H1 (cell line): ENCODE results near the gene RFT1. TPM values are rescaled to one million over a fixed set of nuclear protein-coding genes. Genes with fewer than 3 reads are reported as not detected.

Source experiments
- CTCF ChIA-PET: fragments of 300-600 bp; sonication (Branson Sonifier 250); formaldehyde crosslinking; loops from one replicate; lab custom pipeline; 2021; ENCODE audit not compliant: partially characterized antibody; lab: Charles Lee
- POLR2A ChIA-PET: fragments of 300-600 bp; sonication (Branson Sonifier 250); formaldehyde crosslinking; loops from one replicate; lab custom pipeline; 2021; ENCODE audit warnings: inconsistent platforms; ENCODE audit not compliant: partially characterized antibody; lab: Charles Lee
- DNase-seq, 2 experiments: peaks; one replicate each; pipeline versions ENCODE4 v3.0.0 to v3.0.0-alpha.2; 2010 to 2022; ENCODE audit warnings: low spot score in 2 of 2, low read depth in 1 of 2, mixed read lengths in 1 of 2
- FAIRE-seq: peaks from 2 replicates; lab custom pipeline; 2011; peaks lifted over from hg19 to GRCh38; lab: Jason Lieb, UNC
- H2AFZ ChIP-seq: 2 replicates; pipeline ENCODE4 v1.8.1; 2012; ENCODE audit warnings: low read length, inconsistent platforms
- H2AK5ac ChIP-seq: 2 replicates; pipeline ENCODE4 v1.6.1; 2013; ENCODE audit warnings: low read depth, low read length
- H2BK120ac ChIP-seq: replicated peaks from 2 replicates; pipeline ENCODE3; 2013; ENCODE audit warnings: low read depth, low read length, inconsistent platforms
- H2BK12ac ChIP-seq: 2 replicates; pipeline ENCODE4 v1.6.1; 2013; ENCODE audit warnings: low read depth, low read length
- H2BK15ac ChIP-seq: 2 replicates; pipeline ENCODE4 v1.6.1; 2013; ENCODE audit warnings: low read length
- H2BK20ac ChIP-seq: 2 replicates; pipeline ENCODE4 v1.6.1; 2013; ENCODE audit warnings: low read length
- H2BK5ac ChIP-seq: 2 replicates; pipeline ENCODE4 v1.6.1; 2013; ENCODE audit warnings: low read depth, low read length
- H3K14ac ChIP-seq: 2 replicates; pipeline ENCODE4 v1.6.1; 2013; ENCODE audit warnings: inconsistent platforms; ENCODE audit not compliant: insufficient read length
- H3K18ac ChIP-seq: 2 replicates; pipeline ENCODE4 v1.6.1; 2013; ENCODE audit warnings: low read length; ENCODE audit errors: extremely low read depth
- H3K23ac ChIP-seq: 2 replicates; pipeline ENCODE4 v1.6.1; 2013; ENCODE audit warnings: inconsistent platforms; ENCODE audit not compliant: insufficient read length
- H3K23me2 ChIP-seq: 2 replicates; pipeline ENCODE4 v1.6.1; 2013; ENCODE audit warnings: low read depth, low read length
- H3K27ac ChIP-seq: 2 replicates; pipeline ENCODE4 v1.6.1; 2011; ENCODE audit warnings: low read depth, low read length, inconsistent platforms
- H3K27me3 ChIP-seq, 4 experiments: replicated peaks in 1 of 4; 1 replicate in 1 of 4; 2 replicates in 3 of 4; pipeline versions ENCODE4 v1.6.1 to v1.8.1; 2011 to 2013; ENCODE audit warnings: low read length in 3 of 4, mild to moderate bottlenecking in 3 of 4, inconsistent platforms in 2 of 4, mixed read lengths in 2 of 4, moderate library complexity in 1 of 4; ENCODE audit not compliant: control insufficient read depth in 3 of 4, insufficient read depth in 3 of 4; ENCODE audit errors: extremely low read depth in 1 of 4
- H3K36me3 ChIP-seq, 4 experiments: 2 replicates each; pipeline versions ENCODE4 v1.6.1 to v1.8.1; 2011 to 2013; ENCODE audit warnings: mild to moderate bottlenecking in 4 of 4, low read length in 3 of 4, moderate library complexity in 2 of 4, control low read depth in 1 of 4, inconsistent platforms in 1 of 4; ENCODE audit not compliant: insufficient read depth in 4 of 4, control insufficient read depth in 2 of 4
- H3K4ac ChIP-seq: replicated peaks from 2 replicates; pipeline ENCODE3; 2013; ENCODE audit warnings: low read length, low read depth, mixed read lengths, inconsistent platforms; ENCODE audit not compliant: insufficient read length
- H3K4me1 ChIP-seq, 4 experiments: replicated peaks in 1 of 4; 1 replicate in 1 of 4; 2 replicates in 3 of 4; pipeline versions ENCODE4 v1.6.1 to v1.8.1; 2011 to 2013; ENCODE audit warnings: low read length in 3 of 4, inconsistent platforms in 2 of 4, mixed read lengths in 1 of 4; ENCODE audit not compliant: insufficient read depth in 4 of 4, control insufficient read depth in 3 of 4
- H3K4me2 ChIP-seq, 2 experiments: 2 replicates each; pipeline versions ENCODE4 v1.6.1 to v1.8.1; 2011 to 2013; ENCODE audit warnings: low read depth in 2 of 2, low read length in 2 of 2, control low read depth in 1 of 2, inconsistent platforms in 1 of 2, mild to moderate bottlenecking in 1 of 2; ENCODE audit not compliant: insufficient read depth in 1 of 2
- H3K4me3 ChIP-seq, 4 experiments: fragments of 200-600, 300-600 bp in 1 of 4; sonication (generic), shearing (Covaris generic), sonication (Bioruptor Twin) in 1 of 4; 2 replicates each; pipeline versions ENCODE4 v1.5.1 to v1.8.1; 2011 to 2016; ENCODE audit warnings: low read length in 4 of 4, low read depth in 3 of 4, control low read depth in 2 of 4, inconsistent platforms in 2 of 4, mild to moderate bottlenecking in 2 of 4, mixed read lengths in 1 of 4, moderate library complexity in 1 of 4; ENCODE audit not compliant: insufficient read depth in 2 of 4; ENCODE audit errors: extremely low read depth in 1 of 4
- H3K56ac ChIP-seq: replicated peaks from 2 replicates; pipeline ENCODE3; 2013; ENCODE audit warnings: low read depth, mild to moderate bottlenecking, mixed read lengths, low read length, inconsistent platforms; ENCODE audit not compliant: insufficient read length
- H3K79me1 ChIP-seq: 2 replicates; pipeline ENCODE4 v1.6.1; 2013; ENCODE audit warnings: low read depth, low read length, control low read depth
- H3K79me2 ChIP-seq, 2 experiments: 2 replicates each; pipeline versions ENCODE4 v1.6.1 to v1.8.1; 2012 to 2013; ENCODE audit warnings: low read length in 2 of 2, mild to moderate bottlenecking in 2 of 2, inconsistent platforms in 1 of 2; ENCODE audit not compliant: insufficient read depth in 2 of 2, control insufficient read depth in 1 of 2
- H3K9ac ChIP-seq, 4 experiments: replicated peaks in 1 of 4; 1 replicate in 1 of 4; 2 replicates in 3 of 4; pipeline versions ENCODE4 v1.6.1 to v1.8.1; 2011 to 2013; ENCODE audit warnings: low read depth in 3 of 4, low read length in 3 of 4, control low read depth in 2 of 4, mild to moderate bottlenecking in 2 of 4, moderate library complexity in 2 of 4, inconsistent platforms in 1 of 4; ENCODE audit errors: extremely low read depth in 1 of 4
- H3K9me3 ChIP-seq, 2 experiments: 2 replicates each; pipeline versions ENCODE4 v1.6.1 to v1.8.1; 2012 to 2013; ENCODE audit warnings: mild to moderate bottlenecking in 2 of 2, moderate library complexity in 2 of 2, control low read depth in 1 of 2, inconsistent platforms in 1 of 2, low read depth in 1 of 2, low read length in 1 of 2, mixed read lengths in 1 of 2; ENCODE audit not compliant: insufficient read depth in 2 of 2
- H4K20me1 ChIP-seq, 2 experiments: replicated peaks in 1 of 2; 2 replicates each; pipeline versions ENCODE3 to v1.8.1; 2011 to 2013; ENCODE audit warnings: inconsistent platforms in 2 of 2, low read length in 2 of 2, mild to moderate bottlenecking in 1 of 2; ENCODE audit not compliant: insufficient read depth in 2 of 2, control insufficient read depth in 1 of 2
- H4K5ac ChIP-seq: 2 replicates; pipeline ENCODE4 v1.6.1; 2013; ENCODE audit warnings: low read length, low read depth, mixed read lengths, inconsistent platforms; ENCODE audit not compliant: insufficient read length
- H4K8ac ChIP-seq: 2 replicates; pipeline ENCODE4 v1.8.0; 2013; ENCODE audit warnings: mild to moderate bottlenecking, moderate library complexity, low read length, inconsistent platforms; ENCODE audit not compliant: insufficient read depth; ENCODE audit errors: extremely low read depth
- H4K91ac ChIP-seq: replicated peaks from 2 replicates; pipeline ENCODE3; 2013; ENCODE audit warnings: low read length, mixed read lengths, inconsistent platforms; ENCODE audit not compliant: insufficient read length
- HDAC6 ChIP-seq: IDR thresholded peaks from one replicate; pipeline ENCODE4 v1.7.1; 2012; ENCODE audit warnings: low read depth, mild to moderate bottlenecking, inconsistent platforms, low read length, moderate library complexity
- TAF7 ChIP-seq: optimal IDR thresholded peaks from 2 replicates; pipeline ENCODE3; 2011; ENCODE audit warnings: low read depth, mild to moderate bottlenecking, inconsistent platforms, low read length, moderate library complexity, borderline replicate concordance
- WGBS, 2 experiments: shearing (Covaris generic) in 1 of 2; methylation state at CpG; one replicate each; pipeline versions ENCODE4 v1.1.6 to v1.1.7; 2013 to 2015; ENCODE audit warnings: low lambda C conversion rate in 2 of 2, mixed read lengths in 2 of 2, inconsistent platforms in 1 of 2, low coverage in 1 of 2, missing lambda C conversion rate in 1 of 2; ENCODE audit not compliant: insufficient replicate concordance in 2 of 2, insufficient coverage in 1 of 2, insufficient read length in 1 of 2; ENCODE audit errors: extremely low coverage in 1 of 2, missing lambda C conversion rate in 1 of 2; 5-methylcytosine and 5-hydroxymethylcytosine counted together
- polyA plus RNA-seq, 7 experiments: library from polyadenylated mRNA; depleted of rRNA in 3 of 7; stranded (reverse) in 5 of 7; unstranded in 2 of 7; fragments of >200 nt in 5 of 7; fragments of 200-250 nt in 2 of 7; gene quantifications; 1 replicate in 5 of 7; 2 replicates in 1 of 7; 4 replicates in 1 of 7; pipeline versions ENCODE4 v1.2.1 to v1.2.3, GENCODE V29; 2011 to 2013; ENCODE audit warnings: missing spikeins in 2 of 7, mixed read lengths in 2 of 7
- total RNA-seq: library from RNA; stranded (reverse); fragmentation: NEBNext Ultra II Directional; extraction: Animal tissue kit (Norgen Biotek cat#: 25700); gene quantifications from 2 replicates; pipeline ENCODE4 v1.2.1, GENCODE V29; 2021
- TF ChIP-seq, protein P1 (sequence below): IDR thresholded peaks from 2 replicates; pipeline ENCODE4 v1.6.1; 2012; ENCODE audit warnings: inconsistent platforms

The RFT1 gene
- total and polyA plus RNA-seq, 2 of the 8 experiments (the other 6 are each of a cell fraction or from before 2014, with no cell fraction given), result 27.7 to 42.4 TPM

DNA sequence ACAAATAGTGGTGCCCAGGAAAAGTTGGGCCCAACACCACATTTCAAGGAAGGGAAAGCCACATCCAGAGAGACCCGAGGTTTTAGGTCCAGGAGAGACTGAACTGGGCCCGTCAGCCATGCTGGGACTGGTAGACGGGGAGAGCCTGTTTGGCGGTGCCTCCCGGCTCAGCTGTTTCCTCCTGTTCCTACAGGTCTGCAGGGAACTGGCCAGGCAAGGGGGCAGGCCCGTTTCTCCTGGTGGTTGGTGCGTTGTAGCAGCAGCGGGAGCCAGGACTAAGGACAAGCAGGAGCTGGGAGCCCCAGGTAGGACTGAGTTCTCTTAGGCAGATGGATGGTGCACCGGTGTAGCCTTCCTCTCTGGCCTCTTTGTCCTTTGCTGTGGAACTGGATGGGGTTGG is 34.7 kb upstream of the RFT1 start:
- H2AFZ ChIP-seq, result no peak overlapping the region
- no peak overlapping the region for H3K14ac ChIP-seq
- no peak for TF ChIP-seq HDAC6
- TF ChIP-seq TAF7, result no peak
- TF ChIP-seq, protein P1, sequence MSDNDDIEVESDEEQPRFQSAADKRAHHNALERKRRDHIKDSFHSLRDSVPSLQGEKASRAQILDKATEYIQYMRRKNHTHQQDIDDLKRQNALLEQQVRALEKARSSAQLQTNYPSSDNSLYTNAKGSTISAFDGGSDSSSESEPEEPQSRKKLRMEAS, result no peak
- TF ChIP-seq, all 59 proteins: peak for 0
- Histone ChIP-seq H3K27me3 (peaks cover 0 to 6% (median 2%) of the 10 kb centered on the region in 4 experiments; a peak in 3 of 7 replicates), H3K9ac (no peak overlapping the region), H3K4ac (no peak overlapping the region), H2BK12ac (no peak overlapping the region), H2BK120ac (no peak overlapping the region), H4K20me1 (peaks cover 6 to 19% of the 10 kb centered on the region in 2 experiments), H3K23me2 (peaks cover 11% of the 10 kb centered on the region), H2AK5ac (no peak overlapping the region), H4K91ac (no peak overlapping the region), H2BK15ac (no peak overlapping the region), H4K5ac (no peak overlapping the region), H3K4me1 (peaks cover 3 to 38% (median 21%) of the 10 kb centered on the region in 4 experiments), H3K9me3 (no peaks in the 10 kb centered on the region), H2BK20ac (0 out of 2 replicates have a peak overlapping the region, but pooled peaks have one; percentile 37), H3K56ac (no peak overlapping the region), H3K79me1 (peaks cover 18% of the 10 kb centered on the region), H3K27ac (no peak overlapping the region), H3K4me2 (no peak overlapping the region), H3K23ac (no peak overlapping the region), H3K4me3 (no peak overlapping the region), H3K79me2 (peaks cover 0 to 9% of the 10 kb centered on the region in 2 experiments; a peak in 1 of 4 replicates), H4K8ac (no peak overlapping the region; the same call in 1 of the 2 replicates), H2BK5ac (no peak overlapping the region), H3K18ac (no peak overlapping the region), H3K36me3 (no peaks in the 10 kb centered on the region)
- ChIA-PET CTCF (interaction anchor here (1.0 to 4.5 kb wide), 11 partner anchors 9 to 55 kb away, joined by 3 to 31 read pairs (median 4); no protein-coding TSS in a partner anchor), POLR2A (interaction anchor here (0.6 to 1.4 kb wide), 4 partner anchors 8 to 622 kb away, joined by 3 to 6 read pairs (median 3); no protein-coding TSS in a partner anchor)
- no peak for DNase-seq
- 73% methylated on average over 9 of the region's 9 CpGs; no CpG with 5 or more reads in 1 of the 2 experiments for WGBS, 2 experiments
- FAIRE-seq, result no peak
